ENCODE data around the gene DNAAF2. TPM values are rescaled to one million over a fixed set of nuclear protein-coding genes. Genes with fewer than 3 reads are reported as not detected.
A peak's percentile ranks its signal among the peaks of the same experiment; 100 is the strongest.

DNAAF2 gene
- total RNA-seq, 4 donors from 2014 or later: 10.7 to 17.4 (median 16.3) TPM

DNA sequence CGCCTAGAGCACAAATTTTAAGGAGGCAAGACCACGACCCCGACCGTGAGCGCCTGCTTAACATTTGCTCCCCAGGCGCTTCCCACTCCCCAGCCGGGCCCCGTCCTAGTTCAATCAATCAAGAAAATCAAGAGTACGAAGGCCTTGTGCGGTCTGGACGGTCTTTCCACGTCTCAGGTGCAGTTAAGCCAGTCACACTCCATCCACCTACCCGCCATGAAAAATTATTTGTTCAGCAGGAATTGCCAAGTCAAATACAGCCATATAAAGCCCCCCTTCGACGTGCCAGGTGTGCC is 36.9 kb downstream of the DNAAF2 start:
- DNase-seq: peak in 1 of 3 donors; percentile 38
- Histone ChIP-seq H3K27me3 (no peaks in the 10 kb centered on the region), H3K4me3 (peak overlapping the region; percentile 64 to 88 (median 74)), H3K4me1 (peaks cover 0 to 10% (median 3%) of the 10 kb centered on the region in 4 donors), H3K27ac (peak overlapping the region; percentile 88 to 99 (median 97)), H3K9me3 (no peaks in the 10 kb centered on the region), H3K36me3 (no peaks in the 10 kb centered on the region)
- TF ChIP-seq POLR2A (IDR thresholded peaks at IDR 0.05): no peak
- TF ChIP-seq, protein P1, sequence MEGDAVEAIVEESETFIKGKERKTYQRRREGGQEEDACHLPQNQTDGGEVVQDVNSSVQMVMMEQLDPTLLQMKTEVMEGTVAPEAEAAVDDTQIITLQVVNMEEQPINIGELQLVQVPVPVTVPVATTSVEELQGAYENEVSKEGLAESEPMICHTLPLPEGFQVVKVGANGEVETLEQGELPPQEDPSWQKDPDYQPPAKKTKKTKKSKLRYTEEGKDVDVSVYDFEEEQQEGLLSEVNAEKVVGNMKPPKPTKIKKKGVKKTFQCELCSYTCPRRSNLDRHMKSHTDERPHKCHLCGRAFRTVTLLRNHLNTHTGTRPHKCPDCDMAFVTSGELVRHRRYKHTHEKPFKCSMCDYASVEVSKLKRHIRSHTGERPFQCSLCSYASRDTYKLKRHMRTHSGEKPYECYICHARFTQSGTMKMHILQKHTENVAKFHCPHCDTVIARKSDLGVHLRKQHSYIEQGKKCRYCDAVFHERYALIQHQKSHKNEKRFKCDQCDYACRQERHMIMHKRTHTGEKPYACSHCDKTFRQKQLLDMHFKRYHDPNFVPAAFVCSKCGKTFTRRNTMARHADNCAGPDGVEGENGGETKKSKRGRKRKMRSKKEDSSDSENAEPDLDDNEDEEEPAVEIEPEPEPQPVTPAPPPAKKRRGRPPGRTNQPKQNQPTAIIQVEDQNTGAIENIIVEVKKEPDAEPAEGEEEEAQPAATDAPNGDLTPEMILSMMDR (IDR thresholded peaks at IDR 0.05): no peak

DNA sequence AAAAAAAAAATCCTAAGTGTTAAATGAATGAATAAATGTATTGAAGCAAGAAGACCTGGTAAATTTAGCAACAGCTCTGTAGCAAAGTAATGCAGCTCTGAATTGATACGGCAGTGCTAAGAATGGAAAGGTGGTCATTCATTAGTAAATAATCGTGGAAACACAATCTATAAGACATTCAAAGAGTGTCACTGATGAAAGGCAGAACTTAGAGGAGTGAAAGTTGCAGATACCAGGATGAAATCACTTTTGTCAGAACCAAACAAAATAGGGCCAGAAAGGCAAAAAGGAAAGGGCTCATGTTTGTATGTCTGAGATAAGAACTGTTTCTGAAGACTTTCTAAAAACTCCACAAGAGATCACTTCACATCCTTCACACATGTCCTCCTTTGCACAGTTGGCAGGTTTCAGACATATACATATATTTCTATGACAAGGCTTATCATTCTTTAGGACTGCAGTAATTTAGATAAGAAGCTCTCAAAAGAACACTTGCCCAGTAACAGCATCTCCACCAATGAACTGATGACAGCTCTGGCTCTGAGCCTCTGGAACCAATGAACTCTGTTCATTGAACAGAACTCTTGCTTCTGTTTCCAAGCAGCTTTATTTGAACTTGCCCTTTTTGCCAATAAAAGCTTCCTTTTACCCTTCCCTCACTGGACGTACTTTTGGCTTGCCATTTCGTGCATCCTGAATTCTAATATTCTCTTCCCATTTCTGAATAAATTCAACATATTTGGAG is 40.5 kb downstream of the DNAAF2 start:
- Histone ChIP-seq H3K27me3 (no peaks in the 10 kb centered on the region), H3K9me3 (no peaks in the 10 kb centered on the region), H3K36me3 (no peaks in the 10 kb centered on the region), H3K4me1 (peaks cover 0 to 10% (median 3%) of the 10 kb centered on the region in 4 donors), H3K4me3 (no peak overlapping the region), H3K27ac (peak overlapping the region in 3 of 4 donors; percentile 67 to 87 (median 72))
- DNase-seq: peak in 1 of 3 donors; percentile 74
- TF ChIP-seq POLR2A (IDR thresholded peaks at IDR 0.05): peak in 1 of 2 donors; percentile 20
- TF ChIP-seq, protein P1 (IDR thresholded peaks at IDR 0.05): no peak

DNA sequence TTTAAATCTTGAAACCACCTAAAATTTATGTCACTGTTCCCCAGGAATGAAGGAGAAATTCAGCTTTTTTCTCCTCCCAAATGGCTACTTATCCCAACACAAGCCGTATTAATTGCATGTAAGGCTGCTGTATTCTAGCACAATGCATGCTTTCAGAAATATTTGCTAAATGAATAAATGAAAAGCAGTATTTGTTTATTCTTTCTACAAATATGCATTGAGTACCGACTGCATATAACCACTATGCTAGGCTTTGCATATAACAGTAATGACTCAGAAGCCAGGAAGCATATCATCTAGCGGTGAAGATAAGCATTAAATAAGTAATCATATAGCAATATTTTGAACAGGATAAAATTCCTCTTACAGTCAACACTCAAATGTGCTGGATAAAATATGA is 42.0 kb downstream of the DNAAF2 start:
- peaks cover 0 to 10% (median 3%) of the 10 kb centered on the region in 4 donors for H3K4me1 ChIP-seq
- no peak overlapping the region for H3K27ac ChIP-seq
- TF ChIP-seq, protein P1 (IDR thresholded peaks at IDR 0.05): no peak
- no peak for TF ChIP-seq POLR2A (IDR thresholded peaks at IDR 0.05)
- no peak overlapping the region for H3K4me3 ChIP-seq
- no peaks in the 10 kb centered on the region for H3K36me3 ChIP-seq
- H3K27me3 ChIP-seq: no peaks in the 10 kb centered on the region
- no peak for DNase-seq
- H3K9me3 ChIP-seq: no peaks in the 10 kb centered on the region

DNA sequence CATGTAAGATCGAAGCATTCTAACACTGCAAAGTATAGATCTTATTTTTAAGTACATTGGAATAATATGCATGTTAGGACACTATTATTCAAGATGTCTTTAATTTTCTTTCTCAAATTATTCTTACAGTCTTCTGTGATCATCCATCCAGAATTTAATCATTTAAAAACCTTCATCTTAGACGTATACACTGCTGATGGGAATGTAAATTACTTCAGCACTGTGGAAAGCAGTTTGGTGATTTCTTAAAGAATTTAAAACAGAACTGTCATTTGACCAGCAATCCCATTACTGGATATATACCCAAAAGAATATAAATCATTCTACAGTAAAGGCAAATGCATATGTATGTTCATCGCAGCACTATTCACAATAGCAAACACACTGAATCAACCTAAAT is 45.7 kb downstream of the DNAAF2 start:
- Histone ChIP-seq H3K4me1 (peaks cover under 1 to 13% (median 4%) of the 10 kb centered on the region in 4 donors), H3K27ac (no peak overlapping the region), H3K9me3 (no peaks in the 10 kb centered on the region), H3K4me3 (no peak overlapping the region), H3K27me3 (no peaks in the 10 kb centered on the region), H3K36me3 (peaks cover 0 to 2% (median 0%) of the 10 kb centered on the region in 3 donors)
- DNase-seq: no peak
- TF ChIP-seq POLR2A (IDR thresholded peaks at IDR 0.05): no peak
- TF ChIP-seq, protein P1 (IDR thresholded peaks at IDR 0.05): no peak

DNA sequence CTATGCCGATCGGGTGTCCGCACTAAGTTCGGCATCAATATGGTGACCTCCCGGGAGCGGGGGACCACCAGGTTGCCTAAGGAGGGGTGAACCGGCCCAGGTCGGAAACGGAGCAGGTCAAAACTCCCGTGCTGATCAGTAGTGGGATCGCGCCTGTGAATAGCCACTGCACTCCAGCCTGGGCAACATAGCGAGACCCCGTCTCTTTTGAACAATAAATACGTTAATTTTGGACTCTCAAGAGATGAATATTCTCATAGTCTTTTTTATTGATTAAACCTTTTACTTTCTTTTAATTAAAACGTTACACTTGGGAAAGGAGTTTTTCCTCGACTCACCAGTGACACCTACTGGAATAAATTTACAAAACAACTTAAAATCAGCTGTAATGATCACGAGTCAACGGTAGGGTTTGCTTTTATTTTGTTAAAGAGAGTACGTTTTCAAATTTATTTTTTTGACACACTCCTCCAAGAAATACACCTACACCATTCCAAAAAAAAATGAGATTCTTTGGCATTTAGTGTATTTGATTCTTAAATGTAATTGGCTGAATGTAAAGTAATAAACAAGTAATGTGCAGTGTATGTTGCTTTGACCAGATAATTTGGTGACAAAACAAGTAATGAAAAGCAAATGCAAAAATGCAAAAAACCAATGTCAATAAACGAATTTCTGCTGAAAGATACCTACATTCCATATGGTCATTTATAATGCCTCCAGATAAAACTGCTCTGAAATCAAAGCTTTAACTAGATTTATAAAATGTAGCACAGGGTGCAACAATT is 48.2 kb downstream of the DNAAF2 start:
- DNase-seq: peak in 2 of 3 donors; percentile 62 to 93
- Histone ChIP-seq H3K9me3 (no peaks in the 10 kb centered on the region), H3K27ac (peak overlapping the region; percentile 90 to 97 (median 92)), H3K4me1 (peaks cover 7 to 14% (median 11%) of the 10 kb centered on the region in 4 donors), H3K36me3 (peaks cover 0 to 25% (median 0%) of the 10 kb centered on the region in 3 donors), H3K4me3 (peak overlapping the region; percentile 66 to 97 (median 78)), H3K27me3 (no peaks in the 10 kb centered on the region)
- TF ChIP-seq, protein P1 (IDR thresholded peaks at IDR 0.05): peak; percentile 75 to 98 (median 97)
- no peak for TF ChIP-seq POLR2A (IDR thresholded peaks at IDR 0.05)
